Neural cell (in vitro differentiated cells): ENCODE data around the gene CADPS2.

Source experiments
- REST ChIP-seq: IDR thresholded peaks from 2 replicates; pipeline ENCODE4 v1.6.1; 2012; ENCODE audit warnings: borderline replicate concordance
- TF ChIP-seq, protein P1 (sequence below): fragments of 450-650 bp; IDR thresholded peaks from 2 replicates; pipeline ENCODE4 v1.5.1; 2014; ENCODE audit warnings: antibody characterized with exemption, mild to moderate bottlenecking, moderate library complexity; ENCODE audit not compliant: poor library complexity, severe bottlenecking

- TF ChIP-seq, protein P1, sequence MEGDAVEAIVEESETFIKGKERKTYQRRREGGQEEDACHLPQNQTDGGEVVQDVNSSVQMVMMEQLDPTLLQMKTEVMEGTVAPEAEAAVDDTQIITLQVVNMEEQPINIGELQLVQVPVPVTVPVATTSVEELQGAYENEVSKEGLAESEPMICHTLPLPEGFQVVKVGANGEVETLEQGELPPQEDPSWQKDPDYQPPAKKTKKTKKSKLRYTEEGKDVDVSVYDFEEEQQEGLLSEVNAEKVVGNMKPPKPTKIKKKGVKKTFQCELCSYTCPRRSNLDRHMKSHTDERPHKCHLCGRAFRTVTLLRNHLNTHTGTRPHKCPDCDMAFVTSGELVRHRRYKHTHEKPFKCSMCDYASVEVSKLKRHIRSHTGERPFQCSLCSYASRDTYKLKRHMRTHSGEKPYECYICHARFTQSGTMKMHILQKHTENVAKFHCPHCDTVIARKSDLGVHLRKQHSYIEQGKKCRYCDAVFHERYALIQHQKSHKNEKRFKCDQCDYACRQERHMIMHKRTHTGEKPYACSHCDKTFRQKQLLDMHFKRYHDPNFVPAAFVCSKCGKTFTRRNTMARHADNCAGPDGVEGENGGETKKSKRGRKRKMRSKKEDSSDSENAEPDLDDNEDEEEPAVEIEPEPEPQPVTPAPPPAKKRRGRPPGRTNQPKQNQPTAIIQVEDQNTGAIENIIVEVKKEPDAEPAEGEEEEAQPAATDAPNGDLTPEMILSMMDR: no peak
- no peak for TF ChIP-seq REST
Observed at GRCh38 chr7:122402235-122402634, 484.0 kb downstream of the CADPS2 start.
